B cell (primary cell): ENCODE data around the gene PGAM2. TPM values are rescaled to one million over a fixed set of nuclear protein-coding genes. Genes with fewer than 3 reads are reported as not detected.

Experiments
- ATAC-seq: fragments of 200-7000 bp; cut with Tn5 transposase; one replicate; pipeline ENCODE4 v1.10.0; 2021; ENCODE audit warnings: low read depth, mild to moderate bottlenecking, moderate number of reproducible peaks, moderate library complexity
- CTCF ChIA-PET: fragments of 350-600 bp; sonication (Branson Sonifier 250); formaldehyde crosslinking; loops from one replicate; lab custom pipeline; 2021; ENCODE audit warnings: antibody characterized with exemption, inconsistent platforms; lab: Charles Lee
- POLR2A ChIA-PET: fragments of 350-600 bp; sonication (Branson Sonifier 250); formaldehyde crosslinking; loops from one replicate; lab custom pipeline; 2021; ENCODE audit warnings: antibody characterized with exemption; lab: Charles Lee
- DNase-seq: peaks from one replicate; pipeline ENCODE4 v3.0.0; 2013
- H2AFZ ChIP-seq: 2 replicates; pipeline ENCODE4 v1.6.1; 2012; ENCODE audit warnings: mild to moderate bottlenecking, low read depth, low read length; ENCODE audit not compliant: insufficient read depth, poor library complexity, severe bottlenecking
- H3K27ac ChIP-seq, 2 donors: 1 replicate in 1 of 2; 2 replicates in 1 of 2; pipeline ENCODE4 v1.5.1; 2012 to 2013; ENCODE audit warnings: low read length in 2 of 2, mild to moderate bottlenecking in 2 of 2, moderate library complexity in 1 of 2
- H3K27me3 ChIP-seq, 4 experiments: fragments of 200-600 bp in 1 of 4; sonication (generic) in 1 of 4; replicated peaks in 1 of 4; 1 replicate in 2 of 4; 2 replicates in 2 of 4; pipeline versions ENCODE4 v1.6.1 to v1.7.0; 2013 to 2016; ENCODE audit warnings: low read length in 3 of 4, mild to moderate bottlenecking in 2 of 4, mixed read lengths in 1 of 4, moderate library complexity in 1 of 4; ENCODE audit not compliant: insufficient read depth in 4 of 4, control insufficient read depth in 3 of 4; ENCODE audit errors: control extremely low read depth in 1 of 4
- H3K36me3 ChIP-seq, 2 experiments: replicated peaks in 1 of 2; 1 replicate in 1 of 2; 2 replicates in 1 of 2; pipeline versions ENCODE4 v1.6.1 to v1.7.1; 2013; ENCODE audit warnings: low read length in 1 of 2; ENCODE audit not compliant: insufficient read depth in 2 of 2, control insufficient read depth in 1 of 2; ENCODE audit errors: control extremely low read depth in 1 of 2, extremely low read depth in 1 of 2
- H3K4me1 ChIP-seq, 2 donors: fragments of 200-600 bp in 1 of 2; sonication (generic) in 1 of 2; 1 replicate in 1 of 2; 2 replicates in 1 of 2; pipeline versions ENCODE4 v1.5.1 to v1.6.1; 2013 to 2017; ENCODE audit warnings: low read length in 2 of 2; ENCODE audit not compliant: control insufficient read depth in 2 of 2, insufficient read depth in 2 of 2
- H3K4me2 ChIP-seq: replicated peaks from 2 replicates; pipeline ENCODE3; 2012; ENCODE audit warnings: mild to moderate bottlenecking, low read depth, low read length; ENCODE audit not compliant: poor library complexity, severe bottlenecking
- H3K4me3 ChIP-seq, 5 experiments: fragments of 200-600 bp in 1 of 5; sonication (generic) in 1 of 5; 1 replicate in 3 of 5; 2 replicates in 2 of 5; pipeline versions ENCODE4 v1.5.1 to v1.7.0; 2011 to 2016; ENCODE audit warnings: low read length in 4 of 5, mild to moderate bottlenecking in 4 of 5, low read depth in 2 of 5, control low read depth in 1 of 5, moderate library complexity in 1 of 5; ENCODE audit not compliant: insufficient read depth in 1 of 5; ENCODE audit errors: control extremely low read depth in 1 of 5, extremely low read depth in 1 of 5
- H3K79me2 ChIP-seq: fragments of 200-600 bp; sonication (generic); one replicate; pipeline ENCODE4 v1.6.0; 2016; ENCODE audit warnings: low read length; ENCODE audit not compliant: control insufficient read depth, insufficient read depth
- H3K9ac ChIP-seq: fragments of 200-600 bp; sonication (generic); 2 replicates; pipeline ENCODE4 v1.6.1; 2017; ENCODE audit warnings: mild to moderate bottlenecking, low read length, moderate library complexity
- H3K9me3 ChIP-seq, 3 donors: one replicate each; pipeline versions ENCODE4 v1.6.1 to v1.7.1; 2013; ENCODE audit warnings: low read length in 2 of 3; ENCODE audit not compliant: control insufficient read depth in 2 of 3, insufficient read depth in 1 of 3; ENCODE audit errors: control extremely low read depth in 1 of 3
- H4K20me1 ChIP-seq: 2 replicates; pipeline ENCODE4 v1.6.0; 2012; ENCODE audit warnings: mild to moderate bottlenecking, low read length; ENCODE audit not compliant: insufficient read depth, control insufficient read depth, poor library complexity, severe bottlenecking
- H3K27ac Mint-ChIP-seq: one replicate; pipeline ENCODE4 v1.8.0; 2021; ENCODE audit warnings: mixed read lengths
- H3K27me3 Mint-ChIP-seq: one replicate; pipeline ENCODE4 v1.8.0; 2021; ENCODE audit warnings: mixed read lengths
- H3K4me1 Mint-ChIP-seq: one replicate; pipeline ENCODE4 v1.8.0; 2021; ENCODE audit warnings: mixed read lengths
- H3K4me3 Mint-ChIP-seq: one replicate; pipeline ENCODE4 v1.8.0; 2021; ENCODE audit warnings: mixed read lengths
- H3K9me3 Mint-ChIP-seq: one replicate; pipeline ENCODE4 v1.8.0; 2022; ENCODE audit warnings: mixed read lengths; ENCODE audit not compliant: insufficient read depth
- CTCF ChIP-seq: fragments of 200-600 bp; IDR thresholded peaks from one replicate; pipeline ENCODE4 v1.8.0; 2022; ENCODE audit warnings: antibody characterized with exemption, mild to moderate bottlenecking
- EZH2 ChIP-seq: IDR thresholded peaks from 2 replicates; pipeline ENCODE4 v1.6.1; 2012; ENCODE audit warnings: borderline replicate concordance, low read depth, mild to moderate bottlenecking, moderate library complexity, low read length; ENCODE audit not compliant: insufficient read depth, poor library complexity, severe bottlenecking
- WGBS: methylation state at CpG from one replicate; pipeline ENCODE4 v1.1.5; 2013; ENCODE audit warnings: missing lambda C conversion rate; ENCODE audit not compliant: insufficient coverage; 5-methylcytosine and 5-hydroxymethylcytosine counted together
- intact Hi-C: fragments of 100-400 bp; cut with micrococcal nuclease; formaldehyde crosslinking; loops from one replicate; pipeline ENCODE4 v1.10.0; 2022
- polyA plus RNA-seq: library from polyadenylated mRNA; depleted of rRNA; stranded (reverse); fragments of >200 nt; gene quantifications from 2 replicates; pipeline ENCODE4 v1.2.3, GENCODE V29; 2012
- total RNA-seq, 2 donors: library from RNA; stranded (reverse); fragments of 120-200 nt in 1 of 2; gene quantifications; 1 replicate in 1 of 2; 2 replicates in 1 of 2; pipeline versions ENCODE4 v1.2.3 to v1.2.4, GENCODE V29; 2013 to 2022

Gene PGAM2
- total and polyA plus RNA-seq, 2 donors (not counting 1 experiment from before 2014, with no cell fraction given), result 0.69 to 3.2 TPM

GRCh38 chr7:44057849-44058758 is 7.3 kb downstream of the PGAM2 start:
- H3K27me3 ChIP-seq, result no peaks in the 10 kb centered on the region
- ChIA-PET CTCF (interaction anchor here (1.2 to 3.0 kb wide), 6 partner anchors 11 to 38 kb away, joined by 3 to 17 read pairs (median 6); partner anchors contain the start of gene DBNL), POLR2A (interaction anchor here (1.1 to 1.8 kb wide), 4 partner anchors 10 to 21 kb away, joined by 4 to 18 read pairs (median 7); no protein-coding TSS in a partner anchor)
- H3K4me1 ChIP-seq, result peaks cover 73 to 84% of the 10 kb centered on the region in 2 donors
- no peaks in the 10 kb centered on the region for H3K9me3 Mint-ChIP-seq
- TF ChIP-seq EZH2 (no peak), CTCF (peak; percentile 55)
- peak overlapping the region in 1 of 5 experiments; percentile 15 for H3K4me3 ChIP-seq
- ATAC-seq (peak; percentile 55), DNase-seq (peak; percentile 82)
- peaks cover 72% of the 10 kb centered on the region for H3K79me2 ChIP-seq
- peaks cover 12% of the 10 kb centered on the region for H4K20me1 ChIP-seq
- peak overlapping the region; percentile 93 to 99 for H3K27ac ChIP-seq
- H3K9me3 ChIP-seq, result peaks cover 0 to 4% (median 0%) of the 10 kb centered on the region in 3 donors
- intact Hi-C loops, result no loop called here
- H3K27ac Mint-ChIP-seq, result peak overlapping the region; percentile 100
- no peak overlapping the region for H2AFZ ChIP-seq
- no peak overlapping the region for H3K9ac ChIP-seq
- 79% methylated on average over 25 of the region's 30 CpGs for WGBS
- H3K4me1 Mint-ChIP-seq, result peaks cover 74% of the 10 kb centered on the region
- H3K4me3 Mint-ChIP-seq, result peak overlapping the region; percentile 88
- H3K4me2 ChIP-seq, result peak overlapping the region; percentile 64
- H3K36me3 ChIP-seq, result peaks cover 0 to 88% of the 10 kb centered on the region in 2 experiments
- no peaks in the 10 kb centered on the region for H3K27me3 Mint-ChIP-seq
